Endothelial cell of umbilical vein (primary cell): Measurements from ENCODE around the gene FAM120AOS. TPM values are rescaled to one million over a fixed set of nuclear protein-coding genes. Genes with fewer than 3 reads are reported as not detected.

Experiments used
- BruUV-seq: library from RNA; stranded (reverse); fragments of 400-500 nt; replicated peaks from 2 replicates; lab custom pipeline; 2021; lab: Mats Ljungman, UMichigan
- CTCF ChIA-PET: fragments of 300-600, 350-600 bp; sonication (Branson Sonifier 250); formaldehyde crosslinking; loops from one replicate; lab custom pipeline; 2021; ENCODE audit warnings: antibody characterized with exemption, inconsistent platforms; lab: Charles Lee
- POLR2A ChIA-PET: fragments of 300-600, 350-600 bp; sonication (Branson Sonifier 250); formaldehyde crosslinking; loops from one replicate; lab custom pipeline; 2021; ENCODE audit warnings: antibody characterized with exemption, inconsistent platforms; lab: Charles Lee
- DNase-seq: peaks from one replicate; pipeline ENCODE4 v3.0.0-alpha.2; 2011; ENCODE audit warnings: low read depth, low spot score
- FAIRE-seq: peaks from 2 replicates; lab custom pipeline; 2011; peaks lifted over from hg19 to GRCh38; lab: Jason Lieb, UNC
- H2AFZ ChIP-seq: 2 replicates; pipeline ENCODE4 v1.6.0; 2012; ENCODE audit warnings: low read depth, low read length, control low read depth, inconsistent platforms
- H3K27ac ChIP-seq: 2 replicates; pipeline ENCODE4 v1.5.1; 2011; ENCODE audit warnings: low read depth, mild to moderate bottlenecking, control low read depth, low read length, moderate library complexity; ENCODE audit not compliant: insufficient read depth
- H3K27me3 ChIP-seq, 2 experiments: 2 replicates each; pipeline versions ENCODE4 v1.6.0 to v1.6.1; 2011; ENCODE audit warnings: low read length in 2 of 2, mixed read lengths in 1 of 2; ENCODE audit not compliant: control insufficient read depth in 2 of 2, insufficient read depth in 2 of 2
- H3K36me3 ChIP-seq, 2 experiments: 2 replicates in 1 of 2; 3 replicates in 1 of 2; pipeline ENCODE4 v1.5.1; 2011; ENCODE audit warnings: low read length in 2 of 2, mild to moderate bottlenecking in 1 of 2, moderate library complexity in 1 of 2; ENCODE audit not compliant: control insufficient read depth in 2 of 2, insufficient read depth in 2 of 2; ENCODE audit errors: extremely low read depth in 1 of 2
- H3K4me1 ChIP-seq: 3 replicates; pipeline ENCODE4 v1.5.1; 2011; ENCODE audit warnings: mild to moderate bottlenecking, low read length; ENCODE audit not compliant: control insufficient read depth, insufficient read depth; ENCODE audit errors: extremely low read depth
- H3K4me2 ChIP-seq: 2 replicates; pipeline ENCODE4 v1.6.1; 2011; ENCODE audit warnings: low read length, control low read depth, mixed read lengths; ENCODE audit not compliant: insufficient read depth
- H3K4me3 ChIP-seq, 3 experiments: fragments of 200-600 bp in 1 of 3; sonication (generic), shearing (Covaris generic) in 1 of 3; replicated peaks in 1 of 3; 2 replicates each; pipeline ENCODE4 v1.5.1; 2011 to 2016; ENCODE audit warnings: control low read depth in 3 of 3, low read length in 3 of 3, mild to moderate bottlenecking in 2 of 3, inconsistent platforms in 1 of 3, low read depth in 1 of 3, moderate library complexity in 1 of 3; ENCODE audit not compliant: insufficient read depth in 1 of 3
- H3K79me2 ChIP-seq: 2 replicates; pipeline ENCODE4 v1.6.0; 2012; ENCODE audit warnings: low read length, inconsistent platforms; ENCODE audit not compliant: control insufficient read depth, insufficient read depth
- H3K9ac ChIP-seq: replicated peaks from 2 replicates; pipeline ENCODE3; 2011; ENCODE audit warnings: low read length, control low read depth; ENCODE audit not compliant: insufficient read depth; ENCODE audit errors: extremely low read depth
- H3K9me1 ChIP-seq: replicated peaks from 3 replicates; pipeline ENCODE4 v1.6.0; 2011; ENCODE audit warnings: mild to moderate bottlenecking, low read length; ENCODE audit not compliant: control insufficient read depth, insufficient read depth; ENCODE audit errors: extremely low read depth
- H3K9me3 ChIP-seq: replicated peaks from 2 replicates; pipeline ENCODE4 v1.5.1; 2012; ENCODE audit warnings: low read length, inconsistent platforms; ENCODE audit not compliant: control insufficient read depth, insufficient read depth
- H4K20me1 ChIP-seq: replicated peaks from 2 replicates; pipeline ENCODE3; 2011; ENCODE audit warnings: mild to moderate bottlenecking, low read length; ENCODE audit not compliant: control insufficient read depth, insufficient read depth; ENCODE audit errors: extremely low read depth
- CTCF ChIP-seq, 2 donors: IDR thresholded peaks; 1 replicate in 1 of 2; 2 replicates in 1 of 2; pipeline ENCODE4 v1.5.1; 2011; ENCODE audit warnings: low read length in 2 of 2, mild to moderate bottlenecking in 2 of 2, moderate library complexity in 2 of 2, control low read depth in 1 of 2, inconsistent platforms in 1 of 2, low read depth in 1 of 2; ENCODE audit not compliant: insufficient read depth in 1 of 2; ENCODE audit errors: extremely low read depth in 1 of 2
- EZH2 ChIP-seq: IDR thresholded peaks from 2 replicates; pipeline ENCODE4 v1.6.1; 2012; ENCODE audit warnings: borderline replicate concordance, low read depth, mild to moderate bottlenecking, moderate library complexity, low read length, inconsistent platforms; ENCODE audit not compliant: severe bottlenecking
- FOS ChIP-seq: IDR thresholded peaks from 2 replicates; pipeline ENCODE4 v1.6.1; 2011; ENCODE audit warnings: mild to moderate bottlenecking, low read length, moderate library complexity, borderline replicate concordance; ENCODE audit not compliant: insufficient read depth
- GATA2 ChIP-seq: IDR thresholded peaks from 2 replicates; pipeline ENCODE4 v1.7.0; 2011; ENCODE audit warnings: low read depth, mild to moderate bottlenecking, moderate library complexity, mixed read lengths, low read length; ENCODE audit not compliant: insufficient read length, insufficient read depth
- JUN ChIP-seq: IDR thresholded peaks from 2 replicates; pipeline ENCODE4 v1.6.1; 2011; ENCODE audit warnings: borderline replicate concordance, low read depth; ENCODE audit not compliant: insufficient read length, insufficient read depth
- MAX ChIP-seq: IDR thresholded peaks from 2 replicates; pipeline ENCODE4 v1.6.1; 2011; ENCODE audit not compliant: insufficient read depth, insufficient read length
- MYC ChIP-seq: IDR thresholded peaks from one replicate; pipeline ENCODE4 v1.6.1; 2011; ENCODE audit warnings: mild to moderate bottlenecking, low read depth, low read length
- POLR2A ChIP-seq: IDR thresholded peaks from 2 replicates; pipeline ENCODE4 v1.6.1; 2012; ENCODE audit warnings: low read depth, mild to moderate bottlenecking, control low read depth, low read length
- POLR2AphosphoS5 ChIP-seq: IDR thresholded peaks from 2 replicates; pipeline ENCODE4 v1.6.1; 2012; ENCODE audit warnings: low read depth, mild to moderate bottlenecking, control low read depth, low read length, moderate library complexity; ENCODE audit not compliant: insufficient read depth
- dilution Hi-C: fragments of 300-500 bp; cut with MboI; formaldehyde crosslinking; loops from one replicate; pipeline ENCODE4 v1.15.0; 2019; ENCODE audit warnings: low sequenced_read_pairs; ENCODE audit not compliant: extremely low pct_ligation_motif_present
- intact Hi-C: fragments of 100-400 bp; cut with micrococcal nuclease; formaldehyde crosslinking; loops from one replicate; pipeline ENCODE4 v1.10.0; 2022
- polyA plus RNA-seq, 4 experiments: library from polyadenylated mRNA; depleted of rRNA in 3 of 4; stranded (reverse) in 3 of 4; unstranded in 1 of 4; fragments of >200 nt; gene quantifications; 2 replicates each; pipeline versions ENCODE4 v1.2.1 to v1.2.3, GENCODE V29; 2011 to 2012; ENCODE audit warnings: missing spikeins in 1 of 4
- total RNA-seq: library from RNA; stranded (reverse); gene quantifications from 2 replicates; pipeline ENCODE4 v1.2.3, GENCODE V29; 2021

The FAM120AOS gene
- total and polyA plus RNA-seq, 2 donors (not counting 3 experiments of a cell fraction or from before 2014, with no cell fraction given), result 25.9 to 32.4 TPM

- DNase-seq (no peak), FAIRE-seq (no peak)
- no peak overlapping the region for H3K4me3 ChIP-seq
- H3K9me3 ChIP-seq, result no peaks in the 10 kb centered on the region
- H3K36me3 ChIP-seq, result no peaks in the 10 kb centered on the region
- peaks cover 0 to 4% of the 10 kb centered on the region in 2 experiments for H3K27me3 ChIP-seq
- no peak for TF ChIP-seq POLR2AphosphoS5
- TF ChIP-seq FOS, result no peak
- TF ChIP-seq EZH2, result no peak
- no peak for TF ChIP-seq CTCF (IDR thresholded peaks at IDR 0.05; ENCODE audit: extremely low read depth in 1 of 2, insufficient read depth in 1 of 2, low read depth in 1 of 2, low read length in 2 of 2)
- TF ChIP-seq POLR2A, result no peak
- TF ChIP-seq GATA2, result no peak
- no peak for TF ChIP-seq JUN
- no peak for TF ChIP-seq MYC
- TF ChIP-seq MAX, result no peak
- intact Hi-C loops, result no loop called here
- H3K79me2 ChIP-seq, result no peaks in the 10 kb centered on the region
- H4K20me1 ChIP-seq, result no peaks in the 10 kb centered on the region
- no peaks in the 10 kb centered on the region for H3K9me1 ChIP-seq
- H3K4me2 ChIP-seq, result no peak overlapping the region
- ChIA-PET CTCF (no interaction called here), POLR2A (no interaction called here)
- no peak overlapping the region for H2AFZ ChIP-seq
- no peak overlapping the region for H3K9ac ChIP-seq
- BruUV-seq, result no TSS peak
- H3K27ac ChIP-seq, result no peak overlapping the region
- dilution Hi-C loops, result no loop called here
- no peaks in the 10 kb centered on the region for H3K4me1 ChIP-seq
These were observed 36.7 kb downstream of the FAM120AOS start for GRCh38 chr9:93416530-93417235.
